H1 (cell line): ENCODE data around the gene S100P. TPM values are rescaled to one million over a fixed set of nuclear protein-coding genes. Genes with fewer than 3 reads are reported as not detected.

Experiments used
- CTCF ChIA-PET: fragments of 300-600 bp; sonication (Branson Sonifier 250); formaldehyde crosslinking; loops from one replicate; lab custom pipeline; 2021; ENCODE audit not compliant: partially characterized antibody; lab: Charles Lee
- POLR2A ChIA-PET: fragments of 300-600 bp; sonication (Branson Sonifier 250); formaldehyde crosslinking; loops from one replicate; lab custom pipeline; 2021; ENCODE audit warnings: inconsistent platforms; ENCODE audit not compliant: partially characterized antibody; lab: Charles Lee
- DNase-seq, 2 experiments: peaks; one replicate each; pipeline versions ENCODE4 v3.0.0 to v3.0.0-alpha.2; 2010 to 2022; ENCODE audit warnings: low spot score in 2 of 2, low read depth in 1 of 2, mixed read lengths in 1 of 2
- FAIRE-seq: peaks from 2 replicates; lab custom pipeline; 2011; peaks lifted over from hg19 to GRCh38; lab: Jason Lieb, UNC
- H2AFZ ChIP-seq: 2 replicates; pipeline ENCODE4 v1.8.1; 2012; ENCODE audit warnings: low read length, inconsistent platforms
- H2AK5ac ChIP-seq: 2 replicates; pipeline ENCODE4 v1.6.1; 2013; ENCODE audit warnings: low read depth, low read length
- H2BK120ac ChIP-seq: replicated peaks from 2 replicates; pipeline ENCODE3; 2013; ENCODE audit warnings: low read depth, low read length, inconsistent platforms
- H2BK12ac ChIP-seq: 2 replicates; pipeline ENCODE4 v1.6.1; 2013; ENCODE audit warnings: low read depth, low read length
- H2BK15ac ChIP-seq: 2 replicates; pipeline ENCODE4 v1.6.1; 2013; ENCODE audit warnings: low read length
- H2BK20ac ChIP-seq: 2 replicates; pipeline ENCODE4 v1.6.1; 2013; ENCODE audit warnings: low read length
- H2BK5ac ChIP-seq: 2 replicates; pipeline ENCODE4 v1.6.1; 2013; ENCODE audit warnings: low read depth, low read length
- H3K14ac ChIP-seq: 2 replicates; pipeline ENCODE4 v1.6.1; 2013; ENCODE audit warnings: inconsistent platforms; ENCODE audit not compliant: insufficient read length
- H3K18ac ChIP-seq: 2 replicates; pipeline ENCODE4 v1.6.1; 2013; ENCODE audit warnings: low read length; ENCODE audit errors: extremely low read depth
- H3K23ac ChIP-seq: 2 replicates; pipeline ENCODE4 v1.6.1; 2013; ENCODE audit warnings: inconsistent platforms; ENCODE audit not compliant: insufficient read length
- H3K23me2 ChIP-seq: 2 replicates; pipeline ENCODE4 v1.6.1; 2013; ENCODE audit warnings: low read depth, low read length
- H3K27ac ChIP-seq: 2 replicates; pipeline ENCODE4 v1.6.1; 2011; ENCODE audit warnings: low read depth, low read length, inconsistent platforms
- H3K27me3 ChIP-seq, 4 experiments: replicated peaks in 1 of 4; 1 replicate in 1 of 4; 2 replicates in 3 of 4; pipeline versions ENCODE4 v1.6.1 to v1.8.1; 2011 to 2013; ENCODE audit warnings: low read length in 3 of 4, mild to moderate bottlenecking in 3 of 4, inconsistent platforms in 2 of 4, mixed read lengths in 2 of 4, moderate library complexity in 1 of 4; ENCODE audit not compliant: control insufficient read depth in 3 of 4, insufficient read depth in 3 of 4; ENCODE audit errors: extremely low read depth in 1 of 4
- H3K36me3 ChIP-seq, 4 experiments: 2 replicates each; pipeline versions ENCODE4 v1.6.1 to v1.8.1; 2011 to 2013; ENCODE audit warnings: mild to moderate bottlenecking in 4 of 4, low read length in 3 of 4, moderate library complexity in 2 of 4, control low read depth in 1 of 4, inconsistent platforms in 1 of 4; ENCODE audit not compliant: insufficient read depth in 4 of 4, control insufficient read depth in 2 of 4
- H3K4ac ChIP-seq: replicated peaks from 2 replicates; pipeline ENCODE3; 2013; ENCODE audit warnings: low read length, low read depth, mixed read lengths, inconsistent platforms; ENCODE audit not compliant: insufficient read length
- H3K4me1 ChIP-seq, 4 experiments: replicated peaks in 1 of 4; 1 replicate in 1 of 4; 2 replicates in 3 of 4; pipeline versions ENCODE4 v1.6.1 to v1.8.1; 2011 to 2013; ENCODE audit warnings: low read length in 3 of 4, inconsistent platforms in 2 of 4, mixed read lengths in 1 of 4; ENCODE audit not compliant: insufficient read depth in 4 of 4, control insufficient read depth in 3 of 4
- H3K4me2 ChIP-seq, 2 experiments: 2 replicates each; pipeline versions ENCODE4 v1.6.1 to v1.8.1; 2011 to 2013; ENCODE audit warnings: low read depth in 2 of 2, low read length in 2 of 2, control low read depth in 1 of 2, inconsistent platforms in 1 of 2, mild to moderate bottlenecking in 1 of 2; ENCODE audit not compliant: insufficient read depth in 1 of 2
- H3K4me3 ChIP-seq, 4 experiments: fragments of 200-600, 300-600 bp in 1 of 4; sonication (generic), shearing (Covaris generic), sonication (Bioruptor Twin) in 1 of 4; 2 replicates each; pipeline versions ENCODE4 v1.5.1 to v1.8.1; 2011 to 2016; ENCODE audit warnings: low read length in 4 of 4, low read depth in 3 of 4, control low read depth in 2 of 4, inconsistent platforms in 2 of 4, mild to moderate bottlenecking in 2 of 4, mixed read lengths in 1 of 4, moderate library complexity in 1 of 4; ENCODE audit not compliant: insufficient read depth in 2 of 4; ENCODE audit errors: extremely low read depth in 1 of 4
- H3K56ac ChIP-seq: replicated peaks from 2 replicates; pipeline ENCODE3; 2013; ENCODE audit warnings: low read depth, mild to moderate bottlenecking, mixed read lengths, low read length, inconsistent platforms; ENCODE audit not compliant: insufficient read length
- H3K79me1 ChIP-seq: 2 replicates; pipeline ENCODE4 v1.6.1; 2013; ENCODE audit warnings: low read depth, low read length, control low read depth
- H3K79me2 ChIP-seq, 2 experiments: 2 replicates each; pipeline versions ENCODE4 v1.6.1 to v1.8.1; 2012 to 2013; ENCODE audit warnings: low read length in 2 of 2, mild to moderate bottlenecking in 2 of 2, inconsistent platforms in 1 of 2; ENCODE audit not compliant: insufficient read depth in 2 of 2, control insufficient read depth in 1 of 2
- H3K9ac ChIP-seq, 4 experiments: replicated peaks in 1 of 4; 1 replicate in 1 of 4; 2 replicates in 3 of 4; pipeline versions ENCODE4 v1.6.1 to v1.8.1; 2011 to 2013; ENCODE audit warnings: low read depth in 3 of 4, low read length in 3 of 4, control low read depth in 2 of 4, mild to moderate bottlenecking in 2 of 4, moderate library complexity in 2 of 4, inconsistent platforms in 1 of 4; ENCODE audit errors: extremely low read depth in 1 of 4
- H3K9me3 ChIP-seq, 2 experiments: 2 replicates each; pipeline versions ENCODE4 v1.6.1 to v1.8.1; 2012 to 2013; ENCODE audit warnings: mild to moderate bottlenecking in 2 of 2, moderate library complexity in 2 of 2, control low read depth in 1 of 2, inconsistent platforms in 1 of 2, low read depth in 1 of 2, low read length in 1 of 2, mixed read lengths in 1 of 2; ENCODE audit not compliant: insufficient read depth in 2 of 2
- H4K20me1 ChIP-seq, 2 experiments: replicated peaks in 1 of 2; 2 replicates each; pipeline versions ENCODE3 to v1.8.1; 2011 to 2013; ENCODE audit warnings: inconsistent platforms in 2 of 2, low read length in 2 of 2, mild to moderate bottlenecking in 1 of 2; ENCODE audit not compliant: insufficient read depth in 2 of 2, control insufficient read depth in 1 of 2
- H4K5ac ChIP-seq: 2 replicates; pipeline ENCODE4 v1.6.1; 2013; ENCODE audit warnings: low read length, low read depth, mixed read lengths, inconsistent platforms; ENCODE audit not compliant: insufficient read length
- H4K8ac ChIP-seq: 2 replicates; pipeline ENCODE4 v1.8.0; 2013; ENCODE audit warnings: mild to moderate bottlenecking, moderate library complexity, low read length, inconsistent platforms; ENCODE audit not compliant: insufficient read depth; ENCODE audit errors: extremely low read depth
- H4K91ac ChIP-seq: replicated peaks from 2 replicates; pipeline ENCODE3; 2013; ENCODE audit warnings: low read length, mixed read lengths, inconsistent platforms; ENCODE audit not compliant: insufficient read length
- BCL11A ChIP-seq, 2 experiments: IDR thresholded peaks; one replicate each; pipeline ENCODE4 v1.6.1; 2011; ENCODE audit warnings: low read depth in 2 of 2, low read length in 2 of 2, mild to moderate bottlenecking in 2 of 2
- SAP30 ChIP-seq: fragments of 300-600 bp; sonication (generic); IDR thresholded peaks from 2 replicates; pipeline ENCODE4 v1.7.1; 2012; ENCODE audit warnings: low read length, moderate library complexity, mild to moderate bottlenecking, inconsistent platforms; ENCODE audit not compliant: insufficient read depth, insufficient replicate concordance
- SP4 ChIP-seq: IDR thresholded peaks from 2 replicates; pipeline ENCODE4 v1.6.1; 2012; ENCODE audit warnings: low read length, inconsistent platforms
- WGBS, 2 experiments: shearing (Covaris generic) in 1 of 2; methylation state at CpG; one replicate each; pipeline versions ENCODE4 v1.1.6 to v1.1.7; 2013 to 2015; ENCODE audit warnings: low lambda C conversion rate in 2 of 2, mixed read lengths in 2 of 2, inconsistent platforms in 1 of 2, low coverage in 1 of 2, missing lambda C conversion rate in 1 of 2; ENCODE audit not compliant: insufficient replicate concordance in 2 of 2, insufficient coverage in 1 of 2, insufficient read length in 1 of 2; ENCODE audit errors: extremely low coverage in 1 of 2, missing lambda C conversion rate in 1 of 2; 5-methylcytosine and 5-hydroxymethylcytosine counted together
- polyA plus RNA-seq, 7 experiments: library from polyadenylated mRNA; depleted of rRNA in 3 of 7; stranded (reverse) in 5 of 7; unstranded in 2 of 7; fragments of >200 nt in 5 of 7; fragments of 200-250 nt in 2 of 7; gene quantifications; 1 replicate in 5 of 7; 2 replicates in 1 of 7; 4 replicates in 1 of 7; pipeline versions ENCODE4 v1.2.1 to v1.2.3, GENCODE V29; 2011 to 2013; ENCODE audit warnings: missing spikeins in 2 of 7, mixed read lengths in 2 of 7
- total RNA-seq: library from RNA; stranded (reverse); fragmentation: NEBNext Ultra II Directional; extraction: Animal tissue kit (Norgen Biotek cat#: 25700); gene quantifications from 2 replicates; pipeline ENCODE4 v1.2.1, GENCODE V29; 2021

S100P gene
- total and polyA plus RNA-seq, 2 of the 8 experiments (the other 6 are each of a cell fraction or from before 2014, with no cell fraction given) = not detected

GRCh38 chr4:6647582-6648230 is 46.0 kb upstream of the S100P start:
- WGBS, 2 experiments = 68% methylated on average over 6 of the region's 6 CpGs; no CpG with 5 or more reads in 1 of the 2 experiments
- POLR2A ChIA-PET = interaction anchor here (1.3 kb wide), 1 partner anchor 26 kb away, joined by 4 read pairs; a partner anchor contains a TSS
- no peak overlapping the region for H2AFZ ChIP-seq

More at GRCh38 chr4:6647582-6648230, 46.0 kb upstream of the S100P start:
- DNase-seq (no peak), FAIRE-seq (no peak)
- no peak overlapping the region for H3K23ac ChIP-seq
- H3K56ac ChIP-seq = no peak overlapping the region
- H3K4me1 ChIP-seq = no peaks in the 10 kb centered on the region
- H3K18ac ChIP-seq = no peak overlapping the region
- no peak overlapping the region for H3K14ac ChIP-seq
- H3K9me3 ChIP-seq = peaks cover 0 to 2% of the 10 kb centered on the region in 2 experiments; a peak in 1 of 4 replicates
- no peak overlapping the region for H3K9ac ChIP-seq
- H3K79me2 ChIP-seq = peaks cover 0 to 8% of the 10 kb centered on the region in 2 experiments; a peak in 2 of 4 replicates
- H2AK5ac ChIP-seq = no peak overlapping the region
- H3K79me1 ChIP-seq = peaks cover 5% of the 10 kb centered on the region; the same call in 1 of the 2 replicates
- no peak overlapping the region for H2BK20ac ChIP-seq
- no peak overlapping the region for H4K8ac ChIP-seq
- no peak overlapping the region for H3K27ac ChIP-seq
- no peak overlapping the region for H2BK120ac ChIP-seq
- no peak overlapping the region for H2BK15ac ChIP-seq
- H2BK5ac ChIP-seq = no peak overlapping the region
- H4K91ac ChIP-seq = no peak overlapping the region
- H3K4me2 ChIP-seq = no peak overlapping the region
- H3K36me3 ChIP-seq = peaks cover 0 to 9% (median 3%) of the 10 kb centered on the region in 4 experiments; a peak in 4 of 8 replicates
- H4K20me1 ChIP-seq = no peaks in the 10 kb centered on the region
- no peak overlapping the region for H3K4ac ChIP-seq
- no peaks in the 10 kb centered on the region for H3K23me2 ChIP-seq
- no peak overlapping the region for H3K4me3 ChIP-seq
- H4K5ac ChIP-seq = no peak overlapping the region
- H2BK12ac ChIP-seq = no peak overlapping the region
- no peak for TF ChIP-seq BCL11A (IDR thresholded peaks at IDR 0.05; ENCODE audit: low read depth in 2 of 2, low read length in 2 of 2)
- no peak for TF ChIP-seq SAP30
- no peak for TF ChIP-seq SP4
- CTCF ChIA-PET = interaction anchor here (1.0 to 1.4 kb wide), 4 partner anchors 10 to 101 kb away, joined by 3 to 4 read pairs (median 3); no protein-coding TSS in a partner anchor
- H3K27me3 ChIP-seq = no peaks in the 10 kb centered on the region
